Left kidney (tissue), 2 donors: ENCODE results near the gene POLR3B. TPM values are rescaled to one million over a fixed set of nuclear protein-coding genes. Genes with fewer than 3 reads are reported as not detected.
"Not testable (repeated sequence)": the region's sequence is repeated elsewhere in the genome, so short reads cannot be mapped to it uniquely, and the experiment has no call there.

ENCODE experiments used
- DNase-seq: peaks from one replicate; pipeline ENCODE4 v3.0.0-alpha.2; 2013
- polyA plus RNA-seq: library from polyadenylated mRNA; unstranded; fragments of 120-200 nt; gene quantifications from one replicate; pipeline ENCODE4 v1.2.1, GENCODE V29; 2013; ENCODE audit not compliant: insufficient read length

POLR3B gene
- polyA plus RNA-seq, 1 donor, result 18.3 TPM

DNA sequence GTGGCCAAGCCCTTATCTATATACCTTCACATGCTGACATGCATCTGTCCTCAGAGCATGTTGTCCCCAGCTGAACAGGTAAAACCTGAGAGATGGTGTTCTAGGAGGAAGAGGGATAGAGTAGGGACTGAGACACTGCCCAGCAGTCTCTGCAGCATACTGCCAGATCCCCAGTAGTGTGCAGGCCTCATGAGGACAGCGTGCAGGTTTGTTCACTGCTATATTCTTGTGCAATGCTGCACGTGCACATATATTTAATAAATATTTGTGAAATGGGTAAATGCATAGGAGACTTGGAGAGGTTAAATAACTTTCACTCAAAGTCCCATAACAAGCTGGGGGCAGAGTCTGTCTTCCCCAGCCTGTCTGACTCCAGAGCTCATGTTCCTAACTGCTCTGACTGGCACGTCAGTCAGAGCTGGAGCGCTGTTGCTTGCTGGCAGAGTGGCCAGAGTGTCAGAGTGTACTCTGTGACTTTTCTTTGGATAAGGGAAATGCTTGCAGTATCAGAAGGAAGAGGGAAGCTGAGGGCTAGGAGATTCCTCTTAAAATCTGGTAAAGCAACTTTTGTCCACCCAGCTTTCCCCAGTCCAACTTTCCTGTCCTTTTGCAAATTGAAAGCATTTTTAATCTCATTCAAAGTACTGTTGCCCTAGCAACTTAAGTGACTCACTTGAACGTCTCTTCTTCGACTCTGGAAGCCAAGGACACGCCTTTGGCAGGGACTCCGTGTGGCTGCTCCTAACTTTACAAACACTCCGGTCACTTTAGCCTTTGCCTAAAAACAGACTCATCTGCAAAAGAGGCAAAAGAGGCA is 14.9 kb upstream of the POLR3B start:
- no peak for DNase-seq

DNA sequence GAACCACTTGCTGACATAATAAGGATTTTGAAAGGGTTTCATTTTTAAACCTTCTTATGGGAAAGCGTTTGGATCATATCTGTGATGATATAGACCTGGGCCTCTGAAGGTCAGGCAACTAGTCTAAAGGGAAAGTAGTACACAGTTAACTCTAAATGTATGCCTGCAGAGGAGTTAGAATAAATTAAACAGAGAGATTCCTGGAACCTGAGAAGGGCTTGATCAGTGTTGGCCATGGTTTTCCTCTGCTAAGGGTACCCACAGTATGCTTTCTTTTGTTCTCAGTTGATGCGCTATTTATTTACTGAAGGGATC is 14.4 kb upstream of the POLR3B start:
- DNase-seq, result no peak

- DNase-seq, result no peak
Observed at GRCh38 chr12:106344131-106344530, 13.4 kb upstream of the POLR3B start.

DNA sequence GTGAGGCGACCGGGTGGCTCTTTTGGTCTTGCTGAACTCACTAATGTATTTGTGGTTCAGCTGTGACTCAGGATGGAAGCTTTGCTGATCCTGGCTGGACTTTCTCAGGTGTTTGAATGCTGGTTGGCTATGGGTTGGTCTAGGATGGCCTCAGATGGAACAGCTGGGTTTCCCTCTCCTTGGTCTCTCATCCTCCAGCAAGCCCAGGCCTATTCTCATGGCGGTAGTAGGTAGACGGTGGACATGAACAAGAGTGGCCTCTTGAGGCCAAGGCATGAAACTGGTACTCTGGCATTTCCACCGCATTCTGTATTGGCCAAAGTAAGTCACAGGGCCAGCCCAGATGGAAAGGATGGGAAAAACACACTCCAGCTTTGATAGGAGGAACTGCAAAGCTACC is 11.8 kb upstream of the POLR3B start:
- DNase-seq, result peak; percentile 43

DNA sequence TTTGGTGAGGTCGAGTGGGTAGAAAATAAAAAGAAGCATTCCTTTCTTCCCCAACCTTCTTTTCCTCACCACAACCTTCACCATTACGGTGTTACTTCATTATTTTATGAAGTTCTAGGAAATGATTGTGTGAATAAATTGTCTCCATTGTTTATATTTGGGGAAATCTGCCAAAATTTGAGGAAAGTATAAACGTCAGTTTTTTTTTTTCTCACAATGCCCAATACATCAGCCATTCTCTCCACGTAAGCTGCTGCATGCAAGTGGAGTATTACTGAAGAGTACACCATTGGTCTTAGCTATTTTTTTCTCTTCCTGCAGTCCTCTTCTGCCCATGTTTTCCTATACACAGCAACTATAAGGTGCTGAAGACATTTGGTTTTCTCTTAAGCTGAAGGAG is 9.1 kb upstream of the POLR3B start:
- DNase-seq, result no peak

DNA sequence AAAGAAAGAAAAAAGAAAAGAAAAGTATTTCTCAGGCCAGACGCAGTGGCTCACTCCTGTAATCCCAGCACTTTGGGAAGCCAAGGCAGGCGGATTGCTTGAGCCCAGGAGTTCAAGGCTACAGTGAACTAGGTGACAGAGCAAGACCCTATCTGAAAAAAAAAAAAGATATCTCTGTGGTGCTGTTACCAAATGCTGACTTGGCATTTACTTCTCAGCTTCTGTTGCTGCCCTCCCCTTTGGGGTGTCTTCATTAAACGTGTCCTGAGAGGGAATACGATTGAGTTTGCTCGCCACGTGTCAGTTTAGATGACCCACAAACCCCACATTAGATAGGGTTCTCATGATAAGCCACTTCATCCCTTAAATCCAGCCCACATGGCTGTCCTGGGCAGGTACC is 4.4 kb upstream of the POLR3B start:
- DNase-seq, result no peak

GRCh38 chr12:106358396-106359241 is 1.1 kb downstream of the POLR3B start:
- no peak for DNase-seq

GRCh38 chr12:106359646-106360399 is 2.3 kb downstream of the POLR3B start:
- no peak for DNase-seq

- DNase-seq, result no peak
Observed at GRCh38 chr12:106360400-106360994, 2.9 kb downstream of the POLR3B start.

- DNase-seq, result no peak
Observed at GRCh38 chr12:106362971-106363370, 5.4 kb downstream of the POLR3B start.

DNA sequence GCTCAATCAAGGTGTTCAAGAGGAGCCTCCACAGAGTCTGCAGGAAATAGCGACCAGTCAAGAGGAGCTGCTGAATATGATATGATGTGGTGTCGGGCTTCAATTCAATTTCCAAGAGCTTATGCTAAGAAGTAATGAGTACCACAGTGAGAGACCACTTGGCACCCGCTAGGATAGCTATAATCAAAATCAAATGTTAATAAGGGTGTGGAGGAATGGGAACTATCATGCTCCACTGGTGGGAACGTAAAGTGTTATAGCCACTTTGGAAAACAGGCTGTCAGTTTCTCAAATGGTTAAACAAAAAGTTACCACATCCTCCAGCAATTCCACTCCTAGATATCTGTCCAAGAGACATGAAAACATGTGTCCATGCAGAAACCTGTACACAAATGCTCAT is 6.7 kb downstream of the POLR3B start:
- no peak for DNase-seq

DNA sequence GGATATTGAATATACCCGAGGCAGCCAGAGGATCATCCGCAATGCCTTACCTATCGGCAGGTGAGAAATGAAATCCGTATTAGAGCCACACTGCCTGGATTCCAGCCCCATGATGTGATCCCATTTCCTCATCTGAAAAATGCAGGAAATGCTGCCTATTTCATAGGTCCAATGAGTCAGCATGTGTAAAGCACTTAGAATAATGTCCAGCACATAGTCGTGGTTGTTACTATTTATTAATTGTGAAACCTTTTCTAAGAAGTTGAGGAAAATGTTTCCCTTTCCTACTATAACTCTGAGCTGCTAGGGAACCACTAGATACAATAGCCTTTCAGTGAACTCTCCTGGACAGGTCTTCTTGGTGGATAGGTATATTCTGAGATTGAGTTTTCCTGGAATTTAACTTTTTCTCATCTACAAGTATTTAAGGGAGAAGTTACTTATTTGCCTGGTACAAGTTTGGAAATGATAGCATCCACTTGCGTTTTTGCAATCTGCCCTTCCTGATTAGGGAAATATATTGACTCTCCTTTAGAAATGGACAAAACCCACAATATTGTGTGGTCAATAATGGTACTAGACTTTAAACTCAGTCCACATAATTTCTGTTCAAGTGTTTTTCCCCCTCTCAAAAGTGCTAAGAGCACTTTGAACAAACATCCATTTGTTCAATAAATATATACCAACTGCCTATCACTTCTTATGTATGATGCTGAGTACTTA is 12.2 kb downstream of the POLR3B start:
- no peak for DNase-seq

GRCh38 chr12:106378788-106379187 is 21.2 kb downstream of the POLR3B start:
- no peak for DNase-seq

DNA sequence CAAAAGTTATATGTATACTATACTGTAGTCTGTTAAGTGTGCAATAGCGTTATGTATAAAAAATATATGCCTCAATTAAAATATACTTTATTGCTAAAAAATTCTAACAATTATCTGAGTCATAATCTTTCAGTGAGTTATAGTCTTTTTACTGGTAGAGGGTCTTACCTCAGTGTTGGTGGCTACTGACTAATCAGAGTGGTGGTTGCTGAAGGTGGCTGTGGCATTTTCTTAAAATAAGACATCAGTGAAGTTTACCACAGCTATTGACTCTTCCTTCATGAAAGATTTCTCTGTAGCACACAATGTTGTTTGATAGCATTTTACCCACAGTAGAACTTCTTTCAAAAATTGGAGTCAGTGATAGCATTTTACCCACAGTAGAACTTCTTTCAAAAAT is 23.4 kb downstream of the POLR3B start:
- DNase-seq, result no peak

DNA sequence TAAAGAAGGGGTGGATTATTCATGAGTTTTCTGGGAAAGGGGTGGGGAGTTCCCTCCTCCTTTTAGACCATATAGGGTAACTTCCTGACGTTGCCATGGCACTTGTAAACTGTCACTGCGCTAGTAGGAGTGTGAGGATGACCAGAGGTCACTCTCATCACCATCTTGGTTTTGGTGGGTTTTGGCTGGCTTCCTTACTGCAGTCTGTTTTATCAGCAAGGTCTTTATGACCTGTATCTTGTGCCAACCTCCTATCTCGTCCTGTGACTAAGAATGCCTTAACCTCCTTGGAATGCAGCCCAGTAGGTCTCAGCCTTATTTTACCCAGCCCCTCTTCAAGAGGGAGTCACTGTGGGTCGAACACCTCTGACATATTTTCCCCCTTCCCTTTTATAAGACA is 24.3 kb downstream of the POLR3B start:
- not testable (repeated sequence) for DNase-seq

DNA sequence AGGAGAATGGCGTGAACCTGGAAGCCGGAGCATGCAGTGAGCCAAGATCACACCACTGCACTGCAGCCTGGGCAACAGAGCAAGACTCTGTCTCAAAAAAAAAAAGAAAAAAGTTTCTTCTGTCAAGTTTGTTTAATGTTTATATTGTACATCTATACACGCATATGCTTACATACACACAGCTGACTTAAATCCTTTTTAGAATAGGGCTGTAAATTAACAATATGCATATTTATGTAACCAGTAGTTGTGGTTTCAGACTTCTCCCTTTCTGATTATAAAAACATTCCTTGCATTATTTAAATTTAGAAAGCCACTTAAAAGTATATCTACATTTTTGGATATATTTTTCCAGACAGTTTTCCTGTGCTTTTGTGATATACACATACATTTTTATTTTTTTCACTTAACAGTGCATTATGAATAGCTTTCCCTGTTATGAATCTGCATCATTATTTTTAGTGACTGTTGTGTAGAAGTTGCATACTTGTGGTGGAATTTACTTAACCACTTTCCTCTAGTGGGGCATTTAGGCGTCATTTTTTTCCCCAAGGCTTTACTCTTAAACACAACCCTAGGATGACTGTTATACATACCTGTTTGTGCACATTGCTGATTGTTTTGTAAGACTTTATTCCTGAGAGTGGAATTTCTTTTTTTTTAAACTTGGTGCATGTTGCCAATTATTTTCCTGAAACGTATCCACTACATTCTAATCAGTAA is 29.4 kb downstream of the POLR3B start:
- no peak for DNase-seq

DNA sequence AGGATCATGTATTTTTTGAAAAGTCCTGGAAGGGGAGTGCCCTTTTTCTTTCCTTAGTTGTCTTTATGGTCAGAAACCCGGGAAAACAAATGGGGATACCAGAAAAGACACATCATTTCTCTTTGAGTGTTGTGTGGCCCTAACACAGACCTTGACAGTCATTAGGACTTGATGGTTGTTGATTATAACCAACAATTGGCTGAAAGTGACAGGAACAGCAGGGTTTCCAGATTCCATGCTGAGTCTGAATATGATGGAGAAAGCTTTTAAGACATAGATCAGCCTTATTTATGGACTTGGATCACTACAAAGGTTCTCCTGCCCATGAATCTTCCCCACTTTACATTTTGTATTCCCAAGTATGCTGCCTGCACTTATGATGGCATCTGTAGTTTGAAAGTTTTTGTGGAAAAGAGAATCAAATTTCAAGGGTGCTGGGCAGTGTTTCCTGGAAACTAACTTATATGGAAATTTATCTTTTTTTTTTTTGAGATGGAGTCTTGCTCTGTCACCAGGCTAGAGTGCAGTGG is 30.4 kb downstream of the POLR3B start:
- DNase-seq, result no peak

GRCh38 chr12:106389151-106389550 is 31.6 kb downstream of the POLR3B start:
- no peak for DNase-seq

- DNase-seq, result no peak
Observed at GRCh38 chr12:106392759-106393158, 35.2 kb downstream of the POLR3B start.

- DNase-seq, result no peak
Observed at GRCh38 chr12:106409878-106410277, 52.3 kb downstream of the POLR3B start.

GRCh38 chr12:106412563-106412962 is 55.0 kb downstream of the POLR3B start:
- no peak for DNase-seq
